HG02588 (cell line): ENCODE results near the gene CAMSAP1.

ENCODE experiments used
- ATAC-seq: cut with Tn5 transposase; IDR thresholded peaks from one replicate; pipeline ENCODE4 v1.9.1; 2021; ENCODE audit warnings: mild to moderate bottlenecking, moderate library complexity; ENCODE audit not compliant: unreplicated experiment

CAMSAP1 gene

DNA sequence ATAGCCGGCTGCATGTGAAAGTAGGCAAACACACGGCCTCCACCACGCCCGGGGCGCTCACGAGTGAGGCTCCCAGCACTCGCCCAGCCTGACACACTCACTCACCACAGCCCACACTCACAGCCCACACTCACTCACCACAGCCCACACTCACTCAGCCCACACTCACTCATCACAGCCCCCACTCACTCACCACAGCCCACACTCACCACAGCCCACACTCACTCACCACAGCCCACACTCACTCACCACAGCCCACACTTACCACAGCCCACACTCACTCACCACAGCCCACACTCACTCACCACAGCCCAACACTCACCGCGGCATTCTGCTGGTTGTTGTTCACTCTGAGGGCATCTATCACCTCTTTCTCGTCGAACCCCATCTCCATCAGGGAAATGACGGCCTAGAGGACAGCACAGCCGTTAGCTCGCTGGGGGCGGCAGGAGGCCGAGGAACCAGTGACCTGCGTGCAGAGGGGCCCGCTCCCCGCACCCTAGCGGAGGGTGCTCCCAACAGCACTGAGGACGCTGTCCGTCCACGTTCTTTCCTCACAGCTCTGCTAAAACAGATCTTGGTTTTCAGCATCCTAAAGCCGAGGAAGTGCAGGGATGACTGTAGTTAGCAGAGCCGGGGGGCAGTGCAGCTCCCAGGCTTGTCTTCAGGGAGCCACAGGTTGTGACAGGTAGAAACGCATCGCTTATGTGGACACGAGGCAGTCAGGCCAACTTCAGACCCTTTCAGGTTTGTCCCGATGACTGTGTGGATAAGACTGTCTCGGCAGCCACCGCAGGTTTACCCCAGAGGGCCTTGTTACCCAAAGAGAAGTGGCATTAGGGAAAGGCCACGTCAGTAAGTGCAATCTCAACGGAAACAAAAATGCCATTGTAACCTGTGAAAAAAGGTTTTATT lies 32.3 kb upstream of the CAMSAP1 start:
- no peak for ATAC-seq

DNA sequence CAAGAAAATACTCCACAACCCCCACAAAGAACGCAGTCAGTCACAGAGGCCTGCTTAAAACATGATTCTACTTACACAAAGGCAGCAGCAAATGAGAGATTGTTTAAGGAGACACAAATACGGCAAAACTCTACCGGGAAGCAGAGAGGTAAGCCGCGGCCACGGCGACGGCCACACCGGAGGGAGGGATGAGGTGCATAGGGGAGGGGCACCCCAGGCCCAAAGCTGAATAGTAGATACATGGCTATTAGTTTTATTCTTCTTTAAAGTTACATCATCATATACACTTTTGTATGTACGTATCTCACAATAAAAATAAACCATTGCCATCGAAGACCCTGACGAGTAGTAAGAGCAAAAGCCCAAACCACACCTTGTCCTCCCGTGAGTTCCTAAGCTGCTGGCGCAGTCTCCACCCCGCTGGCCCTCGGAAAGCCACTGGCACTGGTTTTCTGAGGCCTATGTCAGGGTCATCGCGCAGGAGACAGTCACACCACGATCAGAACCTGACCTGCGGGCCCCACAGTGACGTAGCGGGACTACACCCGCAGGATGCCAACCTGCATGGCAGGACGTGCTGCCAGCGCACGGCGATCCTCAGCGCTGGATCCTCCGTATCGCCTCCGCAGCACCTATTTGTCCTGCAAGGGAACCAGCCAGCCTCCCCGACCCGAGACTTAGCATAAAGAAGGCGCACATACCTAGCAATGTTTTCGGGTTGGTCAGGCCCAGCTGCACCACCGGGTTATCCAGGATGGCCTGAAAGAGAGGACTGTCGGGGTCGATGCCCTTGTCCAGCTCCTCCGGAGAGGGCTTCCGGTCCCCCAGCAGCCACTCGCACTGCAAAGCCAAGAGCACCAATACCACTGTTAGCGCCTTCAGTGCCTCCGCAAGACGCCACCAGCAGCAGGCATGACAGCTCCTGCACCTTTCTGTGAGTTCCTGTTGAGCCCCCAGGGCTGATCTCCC lies 30.5 kb upstream of the CAMSAP1 start:
- ATAC-seq: no peak

DNA sequence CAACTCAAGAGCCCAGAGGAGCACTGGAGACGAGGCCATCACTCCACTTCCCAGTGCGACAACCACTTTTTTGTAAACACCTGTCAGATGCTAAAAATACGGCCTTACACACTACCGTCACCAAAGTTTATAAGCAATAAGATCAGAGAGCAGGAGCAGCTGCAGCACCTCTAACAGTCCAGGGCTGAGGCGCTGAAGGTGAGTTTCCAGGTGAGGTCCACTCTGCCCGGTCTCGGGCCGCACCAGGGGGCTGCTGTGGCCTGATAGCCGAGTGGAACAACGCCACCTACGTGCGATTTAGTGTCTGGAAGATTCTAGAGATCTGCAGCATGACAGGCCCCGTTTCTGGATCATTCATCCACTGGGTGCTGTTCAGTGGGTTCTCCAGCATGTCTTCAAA lies 25.8 kb upstream of the CAMSAP1 start:
- no peak for ATAC-seq

DNA sequence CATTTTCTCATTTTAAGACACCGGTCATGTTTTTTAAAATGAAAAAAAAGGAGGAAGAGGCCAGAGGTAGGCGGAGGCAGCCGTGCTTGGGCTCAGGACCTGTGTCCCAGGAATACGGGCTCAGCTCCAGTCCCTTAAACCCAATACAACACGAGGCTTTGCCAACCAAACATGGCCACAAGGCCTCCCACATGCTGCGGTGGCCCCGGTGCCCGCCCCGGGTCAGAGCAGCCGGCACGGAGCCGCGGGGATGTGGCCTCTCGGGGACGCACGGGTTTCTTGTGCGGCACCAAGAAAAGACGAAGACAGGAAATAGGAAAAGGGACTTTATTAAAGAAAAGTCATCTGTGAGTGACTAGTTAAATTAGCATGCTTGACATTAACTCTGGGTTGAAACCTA lies 25.3 kb upstream of the CAMSAP1 start:
- ATAC-seq: no peak

DNA sequence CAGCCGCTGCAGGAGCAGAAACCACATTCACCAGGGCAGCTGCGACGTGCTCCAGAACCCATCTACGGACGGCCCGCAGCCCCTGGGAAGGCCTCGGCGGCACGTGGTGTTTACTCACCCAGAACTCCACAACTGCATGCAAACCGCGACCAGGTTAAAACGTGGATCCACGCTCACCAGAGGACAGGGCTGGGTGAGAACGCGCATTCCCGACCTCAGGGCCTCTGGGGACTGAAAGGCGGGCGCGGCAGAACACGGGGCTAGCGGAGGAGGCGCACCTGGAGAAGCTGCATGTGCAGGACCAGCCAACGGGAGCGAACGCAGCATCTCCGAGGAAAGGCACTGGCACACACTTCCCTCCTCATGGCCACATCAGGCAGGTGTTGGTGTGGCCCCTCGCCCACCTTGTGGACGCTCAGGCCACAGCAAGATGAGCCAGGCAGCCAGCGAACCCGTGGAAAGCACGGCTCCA lies 24.0 kb upstream of the CAMSAP1 start:
- no peak for ATAC-seq

DNA sequence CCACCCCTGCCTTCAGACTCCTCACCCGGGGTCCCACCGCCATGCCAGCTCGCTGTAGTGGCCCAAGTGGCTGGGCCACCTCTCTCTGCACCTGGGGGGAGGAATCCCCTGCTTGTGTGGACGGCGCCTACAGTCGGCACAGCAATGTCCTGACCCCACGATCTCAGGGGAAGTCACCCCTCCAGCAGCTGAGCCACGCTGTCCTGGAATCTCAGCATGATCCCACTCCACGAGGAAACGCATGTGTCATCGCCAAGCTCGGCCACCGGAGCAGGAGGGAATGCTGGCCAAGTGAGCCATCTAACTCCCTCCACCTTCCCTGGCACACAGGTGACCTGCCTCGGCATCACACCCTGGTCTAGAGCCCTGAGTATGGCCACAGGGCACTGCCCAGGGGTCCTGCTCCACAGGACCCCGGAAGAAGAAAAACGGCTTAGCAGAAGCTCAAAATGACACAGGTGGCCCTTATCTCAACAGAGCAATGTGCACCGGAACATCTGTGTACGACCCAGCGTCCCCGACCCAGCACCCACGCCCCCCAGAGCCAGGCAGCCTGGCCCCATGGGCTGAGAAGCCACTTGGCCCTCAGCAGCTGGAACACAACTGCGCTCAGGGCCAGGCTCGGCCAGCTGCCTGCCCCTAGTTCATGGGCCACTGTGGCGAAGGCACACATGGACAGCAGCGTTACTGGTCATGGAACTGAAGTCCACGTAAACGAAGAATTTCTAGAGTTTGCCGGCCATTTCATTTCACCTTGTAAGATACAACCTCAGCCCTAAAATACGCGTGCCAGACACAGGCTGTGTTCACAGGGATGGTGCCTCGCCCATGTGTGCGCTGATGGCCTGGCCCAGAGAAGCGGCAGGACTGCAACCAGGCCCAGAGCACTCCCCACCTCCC lies 23.4 kb upstream of the CAMSAP1 start:
- no peak for ATAC-seq

DNA sequence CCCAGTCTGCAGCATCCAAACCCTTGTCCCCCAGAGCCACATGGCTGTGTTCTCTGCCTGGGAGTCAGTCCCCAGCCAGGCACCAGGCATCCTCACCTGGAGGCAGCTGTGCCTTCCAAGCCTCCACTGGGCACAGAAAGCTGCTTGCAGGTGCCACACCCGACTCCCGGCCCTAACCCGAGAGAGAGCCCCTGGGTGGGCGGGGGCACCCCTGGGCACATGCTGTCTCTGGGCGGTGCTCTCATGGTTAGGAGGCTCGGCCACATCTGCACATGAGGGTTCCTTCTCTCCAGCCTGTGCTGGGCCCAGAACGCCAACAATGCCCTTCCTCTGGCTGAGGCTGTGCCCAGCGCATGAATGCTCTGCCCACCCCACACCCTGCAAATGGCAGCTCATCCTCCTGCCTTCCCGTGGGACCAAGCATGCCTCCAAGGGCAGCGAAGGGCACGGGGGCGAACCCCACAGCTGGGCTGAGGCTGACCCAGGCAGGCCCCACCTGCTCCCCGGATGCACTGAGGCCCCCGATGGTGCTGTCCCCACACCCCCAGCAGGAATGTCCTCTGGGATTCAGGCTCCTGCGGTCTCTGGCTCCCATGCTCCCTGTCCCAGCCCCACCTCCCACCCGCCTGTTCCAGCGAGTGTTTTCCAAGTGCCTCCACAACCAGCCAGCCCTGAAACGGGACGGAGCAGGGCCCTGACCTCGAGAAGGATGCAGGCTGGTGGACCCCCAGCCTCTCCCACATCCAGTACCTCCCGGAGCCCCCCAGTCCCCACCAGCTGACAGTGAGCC lies 22.5 kb upstream of the CAMSAP1 start:
- ATAC-seq: no peak

DNA sequence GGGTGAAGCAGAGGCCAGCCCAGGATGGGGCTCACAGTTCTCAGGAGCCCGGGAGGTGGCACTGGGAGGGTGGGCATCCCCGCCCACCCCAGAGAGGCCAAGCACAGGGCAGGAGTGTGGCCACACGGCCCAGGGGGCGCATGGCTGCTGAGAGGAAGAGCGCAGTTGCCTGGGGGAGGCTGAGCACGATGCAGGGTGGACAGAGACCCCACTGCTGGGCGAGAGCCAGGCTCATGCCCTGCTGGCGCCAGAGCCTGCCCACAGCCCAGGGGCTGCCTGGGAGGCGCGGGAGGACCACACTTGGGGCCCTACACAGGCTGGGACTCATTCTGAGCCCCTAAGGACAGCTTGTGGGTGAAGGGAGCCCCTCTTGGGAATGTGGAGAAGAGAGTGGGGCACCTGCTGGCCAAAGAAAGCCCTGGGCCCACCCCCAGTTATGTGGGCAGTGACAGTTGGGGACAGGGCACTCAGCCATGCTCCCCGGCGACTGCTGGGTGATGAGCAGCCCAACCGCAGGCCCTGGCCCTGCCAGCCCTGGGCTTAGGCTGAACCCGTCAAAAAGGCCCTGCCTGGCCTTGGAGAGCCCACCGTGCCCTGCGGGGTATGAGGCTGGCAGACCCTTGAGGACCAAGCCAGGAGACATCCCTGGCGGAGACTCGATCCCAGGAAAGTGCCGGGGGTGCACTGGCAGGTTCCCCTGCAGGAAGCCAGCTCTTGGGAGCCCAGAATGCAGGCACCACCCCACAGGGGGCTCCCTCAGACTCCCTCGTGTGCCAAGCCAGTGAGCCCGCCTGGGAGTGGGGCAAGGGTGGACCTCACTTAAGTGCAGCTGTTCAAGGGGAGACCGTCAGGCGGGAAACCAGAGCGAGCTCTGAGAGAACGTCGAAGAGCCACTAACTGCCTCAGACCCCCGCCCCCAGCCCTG lies 21.6 kb upstream of the CAMSAP1 start:
- no peak for ATAC-seq

DNA sequence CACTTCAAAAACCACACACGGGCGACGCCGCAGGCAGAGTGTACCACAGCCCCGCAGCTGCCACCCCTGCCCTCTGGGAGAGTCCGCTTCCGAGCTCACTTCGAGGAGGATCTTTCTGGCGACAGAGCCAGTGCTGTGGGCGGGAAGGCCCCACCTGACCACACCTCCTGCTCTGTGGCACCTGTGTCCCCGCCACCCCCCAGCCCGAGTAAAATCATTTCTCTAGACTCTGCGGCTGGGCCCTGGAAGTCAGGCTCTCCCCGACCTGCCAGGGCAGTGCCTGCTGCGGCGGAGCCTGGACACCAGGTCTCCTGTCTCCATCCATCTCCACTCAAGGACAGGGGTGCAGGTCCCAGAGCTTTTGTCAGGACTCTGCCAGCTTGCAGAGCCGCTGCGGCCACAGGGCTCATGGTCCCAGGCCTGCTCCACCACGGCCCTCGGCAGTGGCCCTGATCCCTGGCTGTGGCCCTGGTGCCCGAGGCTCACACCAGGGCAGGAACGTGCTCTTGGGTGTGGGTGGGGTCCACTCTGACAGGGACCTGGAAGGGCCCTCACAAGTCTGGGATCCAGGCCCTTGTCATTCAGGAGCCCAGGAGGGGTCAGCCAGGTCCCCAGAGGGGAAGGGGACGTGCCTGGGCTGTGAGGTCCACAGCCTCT lies 20.9 kb upstream of the CAMSAP1 start:
- no peak for ATAC-seq

DNA sequence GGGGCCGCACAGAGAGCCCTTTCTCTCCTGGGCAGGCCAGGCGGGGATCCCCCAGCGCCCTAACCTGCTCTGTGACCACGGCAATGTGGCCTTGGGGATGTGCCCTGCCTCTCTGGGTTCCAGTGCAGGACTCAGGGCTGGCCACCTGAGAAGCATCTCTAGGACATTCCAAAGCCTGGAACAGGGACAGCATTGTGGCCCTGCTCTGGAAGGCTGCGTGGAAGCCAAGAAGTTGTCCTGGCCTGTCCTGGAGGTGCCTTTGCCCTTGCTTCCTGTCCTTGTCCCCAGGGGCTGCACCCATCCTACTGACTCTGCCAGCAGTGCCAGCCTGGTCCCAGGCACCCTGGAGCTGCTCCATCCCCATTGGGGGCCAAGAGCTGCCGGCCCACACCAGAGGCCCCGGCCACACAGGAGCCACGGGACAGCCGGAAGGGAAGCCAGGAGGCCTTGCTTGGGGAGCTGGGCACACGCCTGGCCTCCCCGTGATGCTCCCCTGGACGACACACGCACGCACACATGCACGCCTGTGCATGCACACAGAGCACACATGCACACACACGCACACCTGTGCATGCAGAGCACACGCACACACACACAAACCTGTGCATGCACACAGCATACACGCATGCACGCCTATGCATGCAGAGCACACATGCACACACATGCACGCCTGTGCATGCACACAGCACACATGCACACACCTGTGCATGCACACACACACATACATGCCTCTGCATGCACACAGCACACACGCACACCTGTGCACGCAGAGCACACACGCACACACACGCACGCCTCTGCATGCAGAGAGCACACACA lies 20.1 kb upstream of the CAMSAP1 start:
- ATAC-seq: no peak

DNA sequence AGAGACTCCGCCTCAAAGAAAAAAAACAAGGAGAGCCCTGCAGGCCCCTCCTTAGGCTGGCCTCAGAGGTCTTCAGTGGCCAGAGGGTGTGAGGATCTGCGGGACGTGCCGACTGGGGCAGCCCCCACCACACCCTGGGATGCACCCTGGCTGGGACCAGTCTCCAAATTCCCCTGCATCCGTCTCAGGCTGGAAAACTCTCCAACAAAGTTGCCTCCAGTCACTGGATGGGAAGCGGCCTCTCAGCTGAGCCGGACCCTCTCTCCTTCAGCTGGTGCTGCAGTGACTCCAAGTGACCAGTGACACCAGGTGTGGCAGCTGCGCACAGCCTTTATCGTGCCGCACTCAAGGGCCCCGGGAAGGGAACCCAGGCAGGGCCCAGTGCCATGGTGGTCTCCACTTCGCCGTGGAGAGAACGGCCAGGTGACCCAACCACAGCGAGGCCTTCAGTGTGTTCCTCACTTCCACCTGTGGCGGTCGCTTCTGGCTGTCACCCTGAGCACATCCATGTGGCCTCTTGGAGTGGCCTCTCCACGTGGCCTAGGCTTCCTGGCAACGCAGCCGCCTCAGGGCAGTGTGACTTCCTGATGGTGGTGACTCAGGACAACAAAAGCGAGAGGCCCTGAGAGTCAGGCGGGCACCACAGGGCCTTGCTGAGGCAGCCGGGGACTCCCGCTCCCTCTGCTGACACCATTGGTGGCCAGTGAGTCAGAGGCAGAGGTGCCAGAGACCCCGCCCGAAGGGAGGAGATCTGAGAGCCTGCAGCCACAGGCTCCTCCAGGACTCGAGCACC lies 19.3 kb upstream of the CAMSAP1 start:
- ATAC-seq: no peak

DNA sequence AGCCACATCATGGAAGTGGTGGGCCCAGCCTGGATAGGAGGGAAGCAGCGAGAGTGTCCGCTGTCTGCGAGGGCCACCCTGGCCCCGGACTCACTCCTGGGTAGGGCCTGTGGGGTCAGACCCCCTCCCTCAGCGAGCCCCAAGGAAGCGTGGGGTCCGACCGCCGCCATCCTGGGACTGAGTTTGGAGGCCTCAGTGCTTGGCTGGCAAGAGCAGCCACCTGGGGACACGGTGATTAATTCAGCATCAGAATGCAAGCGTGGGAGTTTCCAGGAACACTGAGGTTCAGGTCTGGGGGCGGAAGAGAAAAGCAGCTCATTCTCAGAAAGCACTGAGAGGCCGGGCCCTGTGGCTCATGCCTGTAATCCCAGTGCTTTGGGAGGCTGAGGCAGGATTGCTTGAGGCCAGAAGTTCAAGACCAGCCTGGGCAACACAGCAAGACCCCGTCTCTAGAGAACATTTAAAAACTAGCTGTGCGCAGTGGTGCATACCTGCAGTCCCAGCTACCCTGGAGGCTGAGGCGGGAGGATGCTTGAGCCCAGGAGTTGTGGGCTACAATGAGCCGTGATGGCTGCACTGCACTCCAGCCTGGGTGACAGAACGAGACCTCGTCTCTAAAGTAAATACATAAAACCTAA lies 18.3 kb upstream of the CAMSAP1 start:
- ATAC-seq: no peak

DNA sequence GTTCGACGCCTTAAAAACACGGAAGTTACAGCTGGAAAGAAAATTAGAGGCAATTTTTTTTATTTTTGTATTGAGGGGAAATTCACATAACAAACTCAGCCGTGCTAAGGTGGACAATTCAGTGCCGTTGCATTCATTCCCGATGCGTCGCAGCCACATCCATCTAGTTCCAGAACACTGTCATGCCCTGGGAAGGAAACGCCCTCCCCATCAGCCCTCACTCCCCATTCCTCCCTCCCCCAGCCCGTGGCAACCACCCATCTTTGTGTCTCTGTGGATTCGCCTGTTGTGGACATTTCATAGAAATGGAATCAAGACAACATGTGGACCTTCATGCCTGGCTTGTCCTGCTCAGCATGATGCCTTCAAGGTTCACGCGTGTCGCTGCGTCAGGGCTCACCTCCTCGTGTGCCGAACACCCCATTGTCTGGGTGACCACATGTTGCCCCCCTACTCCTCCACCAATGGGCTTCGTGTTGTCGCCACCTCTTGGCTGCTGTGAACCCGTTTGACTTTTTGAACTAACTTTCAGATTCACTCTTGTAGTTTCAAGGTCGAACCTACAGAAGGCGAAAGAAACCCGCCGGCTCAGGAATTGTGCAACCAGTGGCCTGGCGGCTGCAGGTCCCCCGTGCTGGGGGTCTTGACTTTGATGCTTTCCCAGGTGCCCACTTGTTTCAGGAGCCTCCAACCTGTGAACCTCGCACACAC lies 17.4 kb upstream of the CAMSAP1 start:
- ATAC-seq: no peak

DNA sequence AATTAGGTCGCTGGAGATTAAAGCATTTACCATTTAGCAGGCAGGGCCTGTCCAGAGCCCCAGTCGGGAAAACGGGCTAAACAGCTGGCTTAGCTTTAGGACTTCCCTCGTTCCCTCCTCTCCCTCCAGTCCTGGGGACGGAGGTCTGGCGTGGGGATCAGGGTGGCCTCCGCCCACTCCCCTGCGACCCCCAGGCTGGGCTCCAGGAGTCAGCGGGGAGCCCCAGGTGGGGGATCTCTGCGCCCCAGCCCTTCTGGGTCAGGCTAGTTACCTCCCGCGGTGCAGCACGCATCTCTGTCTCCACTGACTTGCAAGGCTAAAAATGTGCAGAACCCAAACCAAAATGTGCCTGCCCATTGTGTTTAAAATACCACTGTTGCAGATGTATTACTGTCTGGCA lies 16.2 kb upstream of the CAMSAP1 start:
- no peak for ATAC-seq

DNA sequence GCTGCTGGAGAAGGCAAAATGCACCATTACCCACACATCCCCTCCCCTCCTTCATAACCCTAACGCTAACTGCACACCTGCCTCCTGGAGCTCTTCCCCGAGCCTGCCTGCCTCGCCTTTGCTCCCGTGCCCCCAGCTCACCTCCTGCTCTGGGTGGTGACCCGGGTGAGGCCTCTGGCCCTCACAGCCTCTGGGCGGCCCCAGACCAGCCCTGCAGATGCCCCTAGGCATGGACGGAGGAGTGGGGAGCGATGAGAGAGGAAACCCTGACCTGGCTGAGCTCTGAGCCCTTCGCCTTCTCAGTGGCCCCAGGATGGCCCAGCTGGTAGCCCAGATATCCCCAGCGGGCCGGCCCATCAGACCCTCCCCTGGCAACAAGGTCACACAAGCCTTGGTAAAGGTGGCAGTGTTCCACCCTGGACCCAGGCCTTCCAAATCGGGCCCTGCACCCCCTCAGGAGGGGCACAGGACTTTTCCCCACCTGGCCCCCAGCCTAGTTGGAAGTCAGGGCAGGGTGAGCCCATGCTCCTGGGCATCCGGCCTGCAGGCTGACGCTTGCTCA lies 14.5 kb upstream of the CAMSAP1 start:
- no peak for ATAC-seq
